Activated CD4-positive, alpha-beta T cell treated with anti-CD3 and anti-CD28 coated beads, Interleukin-2, amount 50 U/mL, for 4 hours (primary cell): ENCODE measurements around the gene TNS3.

ENCODE experiments used
- DNase-seq, 2 experiments: peaks; one replicate each; pipeline ENCODE4 v3.0.0-alpha.2; 2020

TNS3 gene

GRCh38 chr7:47233996-47234395 lies 347.9 kb downstream of the TNS3 start:
- DNase-seq, result no peak

- DNase-seq, result no peak
Measured at GRCh38 chr7:47232751-47233412, 349.0 kb downstream of the TNS3 start.

- no peak for DNase-seq
Measured at GRCh38 chr7:47231627-47232026, 350.3 kb downstream of the TNS3 start.

GRCh38 chr7:47231032-47231431 lies 350.9 kb downstream of the TNS3 start:
- DNase-seq, result no peak

GRCh38 chr7:47228386-47229014 lies 353.4 kb downstream of the TNS3 start:
- no peak for DNase-seq

GRCh38 chr7:47227762-47228177 lies 354.1 kb downstream of the TNS3 start:
- no peak for DNase-seq

GRCh38 chr7:47226696-47227095 lies 355.2 kb downstream of the TNS3 start:
- DNase-seq, result no peak

- DNase-seq, result no peak
Measured at GRCh38 chr7:47225387-47226131, 356.4 kb downstream of the TNS3 start.
